ENCODE measurements around the gene PPP2R1A.

The PPP2R1A gene

GRCh38 chr19:52227196-52227940 lies 37.5 kb downstream of the PPP2R1A start:
- H3K4me2 ChIP-seq (ENCODE audit: low read length), result no peak overlapping the region
- H3K9me3 ChIP-seq (ENCODE audit: insufficient read depth, low read length), result no peaks in the 10 kb centered on the region
- no peak overlapping the region for H3K9ac ChIP-seq (ENCODE audit: low read length)
- no peak overlapping the region for H3K4me3 ChIP-seq (ENCODE audit: low read length)
- H3K27me3 ChIP-seq (ENCODE audit: low read depth, low read length), result no peaks in the 10 kb centered on the region
- no peak overlapping the region for H3K27ac ChIP-seq (ENCODE audit: low read length)
- H4K20me1 ChIP-seq (ENCODE audit: insufficient read depth, low read length), result no peaks in the 10 kb centered on the region
- H3K36me3 ChIP-seq (replicated peaks; ENCODE audit: low read depth, low read length), result peaks cover 75% of the 10 kb centered on the region
- no peaks in the 10 kb centered on the region for H3K79me2 ChIP-seq (ENCODE audit: low read length)
- H2AFZ ChIP-seq (ENCODE audit: low read depth, low read length), result no peak overlapping the region
- no peak for TF ChIP-seq EZH2phosphoT487 (IDR thresholded peaks at IDR 0.05; ENCODE audit: low read depth)
- TF ChIP-seq CTCF (IDR thresholded peaks at IDR 0.05; ENCODE audit: low read depth, low read length), result no peak
- H3K4me1 ChIP-seq (ENCODE audit: low read length), result peaks cover 3% of the 10 kb centered on the region; the same call in 1 of the 2 replicates

- Histone ChIP-seq H3K27ac (ENCODE audit: low read length) (no peak overlapping the region), H3K36me3 (replicated peaks; ENCODE audit: low read depth, low read length) (peaks cover 69% of the 10 kb centered on the region), H3K9me3 (ENCODE audit: insufficient read depth, low read length) (no peaks in the 10 kb centered on the region)
These were observed 38.1 kb downstream of the PPP2R1A start for GRCh38 chr19:52227980-52228379.

GRCh38 chr19:52229524-52229923 lies 39.7 kb downstream of the PPP2R1A start:
- H3K4me1 ChIP-seq (ENCODE audit: low read length), result no peaks in the 10 kb centered on the region
- TF ChIP-seq EZH2phosphoT487 (IDR thresholded peaks at IDR 0.05; ENCODE audit: low read depth) (no peak), CTCF (IDR thresholded peaks at IDR 0.05; ENCODE audit: low read depth, low read length) (no peak)
- no peak overlapping the region for H3K27ac ChIP-seq (ENCODE audit: low read length)
- peaks cover 54% of the 10 kb centered on the region for H3K36me3 ChIP-seq (replicated peaks; ENCODE audit: low read depth, low read length)
- H3K9me3 ChIP-seq (ENCODE audit: insufficient read depth, low read length), result no peaks in the 10 kb centered on the region
- H3K27me3 ChIP-seq (ENCODE audit: low read depth, low read length), result no peaks in the 10 kb centered on the region
- H4K20me1 ChIP-seq (ENCODE audit: insufficient read depth, low read length), result no peaks in the 10 kb centered on the region
- no peak overlapping the region for H3K9ac ChIP-seq (ENCODE audit: low read length)
- H3K4me2 ChIP-seq (ENCODE audit: low read length), result no peak overlapping the region
- no peak overlapping the region for H3K4me3 ChIP-seq (ENCODE audit: low read length)
- H3K79me2 ChIP-seq (ENCODE audit: low read length), result no peaks in the 10 kb centered on the region
- H2AFZ ChIP-seq (ENCODE audit: low read depth, low read length), result no peak overlapping the region

More at GRCh38 chr19:52227980-52228379, 38.1 kb downstream of the PPP2R1A start:
- H4K20me1 ChIP-seq (ENCODE audit: insufficient read depth, low read length), result no peaks in the 10 kb centered on the region
- H3K4me1 ChIP-seq (ENCODE audit: low read length), result peaks cover 3% of the 10 kb centered on the region; the same call in 1 of the 2 replicates
- H2AFZ ChIP-seq (ENCODE audit: low read depth, low read length), result no peak overlapping the region
- no peak overlapping the region for H3K9ac ChIP-seq (ENCODE audit: low read length)
- H3K4me3 ChIP-seq (ENCODE audit: low read length), result no peak overlapping the region
- H3K4me2 ChIP-seq (ENCODE audit: low read length), result no peak overlapping the region
- TF ChIP-seq EZH2phosphoT487 (IDR thresholded peaks at IDR 0.05; ENCODE audit: low read depth), result no peak
- no peak for TF ChIP-seq CTCF (IDR thresholded peaks at IDR 0.05; ENCODE audit: low read depth, low read length)
- H3K79me2 ChIP-seq (ENCODE audit: low read length), result no peaks in the 10 kb centered on the region
- no peaks in the 10 kb centered on the region for H3K27me3 ChIP-seq (ENCODE audit: low read depth, low read length)

GRCh38 chr19:52230685-52231084 lies 40.8 kb downstream of the PPP2R1A start:
- no peak for TF ChIP-seq EZH2phosphoT487 (IDR thresholded peaks at IDR 0.05; ENCODE audit: low read depth)
- no peak for TF ChIP-seq CTCF (IDR thresholded peaks at IDR 0.05; ENCODE audit: low read depth, low read length)
- H3K9me3 ChIP-seq (ENCODE audit: insufficient read depth, low read length), result no peaks in the 10 kb centered on the region
- H3K36me3 ChIP-seq (replicated peaks; ENCODE audit: low read depth, low read length), result peaks cover 46% of the 10 kb centered on the region
- no peaks in the 10 kb centered on the region for H3K27me3 ChIP-seq (ENCODE audit: low read depth, low read length)
- H3K4me1 ChIP-seq (ENCODE audit: low read length), result no peaks in the 10 kb centered on the region
- no peaks in the 10 kb centered on the region for H4K20me1 ChIP-seq (ENCODE audit: insufficient read depth, low read length)
- no peak overlapping the region for H3K4me2 ChIP-seq (ENCODE audit: low read length)
- no peaks in the 10 kb centered on the region for H3K79me2 ChIP-seq (ENCODE audit: low read length)
- H3K27ac ChIP-seq (ENCODE audit: low read length), result no peak overlapping the region
- no peak overlapping the region for H3K4me3 ChIP-seq (ENCODE audit: low read length)
- no peak overlapping the region for H2AFZ ChIP-seq (ENCODE audit: low read depth, low read length)
- no peak overlapping the region for H3K9ac ChIP-seq (ENCODE audit: low read length)

Measured in OCI-LY3 (cell line).